Brain pericyte (primary cell): Measurements from ENCODE around the gene LTA4H.
"Not testable (repeated sequence)": the region's sequence is repeated elsewhere in the genome, so short reads cannot be mapped to it uniquely, and the experiment has no call there.

Experiments used
- DNase-seq: peaks from one replicate; pipeline ENCODE4 v3.0.0-alpha.2; 2012; ENCODE audit warnings: low read depth, low spot score

Gene LTA4H

DNA sequence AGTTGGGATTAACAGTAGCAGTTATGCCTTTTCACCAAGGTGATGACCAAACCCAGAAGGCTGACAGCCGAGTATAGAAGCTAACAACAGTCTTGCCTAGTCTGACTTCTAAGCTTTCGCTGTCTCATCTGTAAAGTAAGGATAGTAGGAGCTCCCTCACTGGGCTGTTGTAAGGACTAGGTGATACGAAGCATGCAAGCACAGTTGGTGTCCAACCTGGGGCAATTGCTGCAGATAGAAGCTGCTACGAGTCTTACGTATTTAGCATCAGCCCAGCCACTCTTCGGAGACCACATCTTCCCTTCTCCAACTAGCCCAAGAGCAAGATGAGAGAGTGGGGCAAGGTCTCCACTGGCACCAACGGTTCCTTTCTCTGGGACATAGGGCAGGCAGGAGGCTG lies 45.3 kb downstream of the LTA4H start:
- no peak for DNase-seq

DNA sequence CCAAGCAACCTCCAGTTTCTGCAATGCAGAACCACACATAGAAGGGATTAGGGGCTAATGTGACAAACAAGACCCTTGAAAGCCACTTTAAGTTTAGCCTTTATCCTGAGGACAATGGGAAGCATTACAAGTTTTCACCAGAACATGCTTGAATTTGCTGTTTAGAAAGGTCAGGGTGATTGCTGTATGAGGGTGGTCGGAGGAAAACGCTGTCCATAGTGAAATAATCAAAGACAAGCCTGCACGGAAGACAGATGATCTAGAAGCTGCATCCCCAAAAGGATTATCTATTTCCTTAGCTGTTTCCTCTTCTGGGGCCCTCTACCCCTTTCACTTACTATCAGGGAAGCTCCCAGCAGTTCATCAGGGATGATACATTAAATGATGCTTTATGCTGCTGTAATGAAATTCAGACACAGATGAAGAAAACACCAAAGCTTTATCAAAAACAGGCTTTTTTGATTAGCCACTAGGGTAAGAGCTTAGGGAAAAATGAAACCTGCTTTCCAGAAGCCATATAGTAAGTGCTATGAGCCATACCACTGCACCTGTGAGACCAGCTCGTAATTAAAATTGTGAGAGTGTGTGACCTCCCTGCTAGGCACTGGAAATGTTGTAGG lies 45.8 kb downstream of the LTA4H start:
- no peak for DNase-seq

DNA sequence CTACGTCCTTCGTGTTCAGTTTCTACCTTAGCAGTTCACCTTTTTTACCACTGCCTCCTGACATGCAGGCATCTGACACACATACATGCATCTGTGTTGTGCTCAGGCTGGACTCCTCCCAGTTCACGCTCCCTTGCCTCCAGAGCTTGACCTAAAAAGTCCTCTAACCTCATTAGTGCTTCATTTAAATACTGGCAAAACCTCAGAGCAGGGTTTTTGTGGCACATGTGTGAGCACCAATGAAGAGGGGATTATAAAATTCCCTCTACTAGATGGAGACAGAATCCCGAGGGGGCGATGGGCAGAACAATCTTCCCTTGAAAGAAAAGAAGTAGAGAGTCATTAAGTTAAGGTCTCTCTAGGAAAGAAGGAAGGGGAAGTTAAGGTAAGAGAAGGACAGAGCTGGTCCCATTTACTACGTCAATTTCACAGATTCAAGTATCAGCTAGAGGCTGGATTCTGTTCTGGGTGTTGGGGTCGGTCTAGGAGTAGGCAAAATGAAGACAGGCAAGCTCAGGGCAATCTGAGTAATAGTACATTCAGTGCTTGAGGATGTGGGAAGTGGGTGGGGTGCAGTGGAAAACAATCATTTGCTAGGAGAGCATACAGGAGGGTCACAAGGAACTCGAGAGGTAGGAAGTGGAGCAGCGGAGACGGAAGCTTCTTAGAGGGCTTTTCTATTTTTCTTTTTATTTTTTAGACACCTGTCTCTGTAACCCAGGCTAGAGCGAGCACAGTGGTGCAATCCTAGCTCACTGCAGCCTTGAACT lies 46.7 kb downstream of the LTA4H start:
- DNase-seq = no peak

DNA sequence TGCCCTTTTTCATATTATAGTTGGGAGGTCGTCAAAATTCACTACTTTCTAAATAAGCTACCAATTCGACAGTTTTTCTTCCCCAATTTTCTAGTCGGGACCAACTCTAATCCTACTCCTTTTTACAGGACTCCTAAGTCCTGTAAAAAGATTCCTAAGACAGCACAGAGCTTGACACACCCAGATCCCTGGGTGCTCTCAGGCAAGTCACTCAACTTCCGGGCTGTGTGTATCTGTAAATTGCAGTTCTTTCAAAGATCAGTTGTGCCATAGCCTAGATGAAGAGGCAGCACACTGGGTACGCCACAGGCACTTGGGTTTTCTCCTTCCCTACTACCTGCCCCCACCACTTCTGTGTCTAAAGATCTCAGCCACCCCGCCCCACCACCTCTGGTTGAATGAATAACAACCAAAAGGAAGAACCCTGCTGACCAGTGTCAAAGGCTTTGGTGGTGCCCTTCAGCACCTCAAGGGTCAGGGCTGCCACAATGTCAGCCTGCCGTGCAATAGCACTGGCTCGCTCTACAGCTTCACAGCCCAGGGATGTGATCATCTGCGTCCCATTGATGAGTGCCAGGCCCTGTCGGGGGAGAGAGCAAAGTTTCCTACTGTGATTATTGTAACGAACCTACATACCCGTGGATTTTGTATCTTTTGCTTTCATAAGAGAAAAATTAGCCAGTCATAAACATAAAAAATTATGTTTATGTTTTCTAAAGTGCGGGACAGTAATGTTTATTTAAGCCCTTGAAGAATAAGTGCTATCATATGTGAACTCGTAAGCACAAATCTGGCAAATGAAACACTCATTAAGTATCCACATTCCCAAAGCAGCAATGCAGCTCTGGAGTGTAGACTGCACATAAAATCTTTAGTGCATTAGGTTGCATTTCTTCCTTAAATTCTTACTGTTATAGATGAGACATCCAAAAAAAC lies 48.5 kb downstream of the LTA4H start:
- DNase-seq = no peak

DNA sequence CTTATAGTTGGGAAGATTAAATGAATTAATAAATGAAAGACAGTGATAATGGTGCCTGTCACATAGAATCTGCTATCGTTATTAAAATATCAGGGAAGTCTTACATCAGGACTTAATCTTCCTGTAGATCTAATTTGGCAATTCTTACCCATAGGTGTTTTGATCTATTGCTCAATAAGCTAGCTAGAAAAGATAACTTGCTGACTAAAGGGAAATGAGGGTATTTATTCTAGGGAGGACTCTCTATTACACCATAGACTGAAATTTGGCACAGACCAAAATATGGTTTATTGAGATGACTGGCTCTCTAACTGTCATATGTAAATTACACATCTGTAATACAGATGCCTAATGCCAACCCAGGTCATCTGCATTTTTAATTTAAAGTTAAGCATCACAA lies 50.7 kb downstream of the LTA4H start:
- DNase-seq = no peak

DNA sequence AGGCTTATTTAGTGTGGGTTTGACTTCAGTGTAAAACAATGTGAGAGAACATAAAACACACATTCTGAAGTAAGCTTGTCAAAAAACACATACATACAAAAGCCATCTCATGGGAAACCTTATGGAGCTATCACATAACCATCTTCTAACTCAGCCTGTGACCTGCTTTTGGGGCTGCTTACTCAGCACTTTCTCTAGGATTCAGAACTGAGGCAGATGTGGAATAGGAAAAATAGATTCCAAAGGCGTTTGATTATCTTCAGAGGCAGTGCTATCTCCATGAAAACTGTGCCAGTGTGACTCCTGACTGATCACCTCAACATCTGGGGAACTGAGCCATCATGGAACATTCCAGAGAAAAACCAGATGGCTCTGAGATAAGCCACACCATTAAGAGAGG lies 52.8 kb downstream of the LTA4H start:
- DNase-seq = no peak

DNA sequence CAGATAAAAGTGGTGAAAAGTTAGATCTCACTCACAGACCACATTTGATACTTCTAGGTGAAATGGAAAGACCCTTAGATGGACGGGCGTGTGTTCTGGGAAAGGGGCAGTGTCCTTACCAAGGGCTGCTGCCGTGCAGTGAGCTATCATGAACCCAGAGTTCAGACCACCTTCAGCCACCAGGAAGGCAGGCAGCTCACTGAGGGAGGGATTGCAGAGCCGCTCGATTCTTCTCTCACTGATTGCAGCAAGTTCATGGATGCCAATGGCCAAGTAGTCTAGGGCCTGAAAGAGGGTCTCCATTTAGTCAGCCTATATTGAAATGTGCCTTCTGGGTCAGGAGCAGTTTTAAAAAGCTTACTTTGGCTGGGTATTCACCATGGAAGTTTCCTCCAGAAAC lies 55.0 kb downstream of the LTA4H start:
- DNase-seq = no peak

DNA sequence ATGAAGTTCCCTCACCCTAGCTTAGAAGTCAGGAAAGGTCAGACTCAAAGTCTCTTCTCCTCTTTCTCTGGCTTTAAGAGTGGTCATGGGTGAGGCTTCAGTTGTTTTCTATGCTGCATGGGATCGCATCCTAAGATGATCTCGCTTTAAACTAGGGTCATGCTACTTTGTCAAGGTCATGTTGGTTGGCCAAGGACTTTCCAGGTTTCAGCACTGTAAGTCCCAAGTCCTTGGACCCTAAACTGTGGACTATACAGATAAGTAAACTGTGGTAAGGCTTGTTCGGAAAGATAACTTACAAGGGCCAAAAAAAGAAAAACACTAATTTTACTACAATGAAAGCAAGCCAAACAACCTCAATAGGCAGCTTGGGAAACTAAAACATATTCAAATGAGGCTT lies 56.6 kb downstream of the LTA4H start:
- DNase-seq = no peak

DNA sequence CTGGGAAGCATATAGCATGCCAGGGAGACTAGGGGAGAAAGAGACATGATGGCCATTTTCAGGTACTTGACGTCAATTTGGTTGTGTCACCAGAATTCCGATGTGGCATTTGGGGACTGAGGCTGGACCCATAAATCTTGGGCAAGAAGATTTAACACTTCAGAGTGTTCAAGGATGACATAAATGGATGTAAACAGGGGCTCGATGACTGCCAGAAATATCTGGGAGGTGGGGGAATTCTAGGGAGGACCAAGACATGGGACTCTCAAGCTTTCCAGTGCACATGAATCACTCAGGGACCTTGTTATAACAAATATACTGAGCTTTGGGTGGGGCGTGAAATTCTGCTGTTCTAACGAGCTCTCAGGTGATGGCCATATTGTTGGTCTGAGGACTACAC lies 57.0 kb downstream of the LTA4H start:
- DNase-seq = no peak

DNA sequence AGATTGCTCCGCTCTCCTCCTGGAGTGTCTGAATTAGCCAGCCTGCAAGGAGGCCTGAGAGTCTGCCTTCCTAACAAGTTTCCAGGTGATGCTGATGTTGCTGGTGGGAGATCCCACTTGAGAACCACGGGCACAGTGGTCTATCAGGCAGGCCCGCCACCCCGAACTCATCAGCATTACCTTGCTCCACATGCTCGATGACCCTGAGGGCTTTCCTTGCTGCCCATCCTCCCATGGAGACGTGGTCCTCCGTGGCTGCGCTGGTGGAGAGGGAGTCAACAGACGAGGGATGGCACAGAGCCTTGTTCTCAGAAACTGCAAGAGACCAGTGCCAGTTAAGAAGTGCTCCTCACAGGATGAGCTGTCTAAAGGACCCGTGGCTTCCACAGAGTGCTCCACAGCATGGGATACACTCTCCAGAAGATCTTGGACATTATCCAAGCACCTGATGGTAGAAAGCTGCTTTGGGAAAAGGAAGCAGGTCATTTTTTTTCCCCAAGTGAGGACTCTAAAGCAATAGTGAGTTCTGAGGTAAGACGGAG lies 57.6 kb downstream of the LTA4H start:
- no peak for DNase-seq

DNA sequence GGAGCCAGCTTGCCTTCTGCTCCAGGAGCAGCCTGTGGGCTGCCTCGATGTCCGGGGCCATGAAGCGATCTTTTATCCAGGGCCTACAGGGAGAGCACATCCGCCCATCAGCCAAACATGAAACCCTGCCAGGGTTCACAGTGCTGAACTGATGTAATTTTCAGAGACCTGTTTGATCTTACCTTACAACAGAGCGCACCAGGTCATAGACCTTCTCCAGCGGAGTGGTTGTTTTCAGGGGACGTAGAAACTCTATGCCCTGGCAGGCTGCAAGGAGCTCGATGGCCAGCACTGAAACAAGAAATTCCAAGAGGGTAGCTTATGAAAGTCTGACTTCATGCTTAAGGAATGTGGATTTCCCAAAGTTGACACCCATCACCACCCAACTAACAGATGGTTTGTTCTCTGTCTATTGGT lies 59.0 kb downstream of the LTA4H start:
- DNase-seq = no peak

DNA sequence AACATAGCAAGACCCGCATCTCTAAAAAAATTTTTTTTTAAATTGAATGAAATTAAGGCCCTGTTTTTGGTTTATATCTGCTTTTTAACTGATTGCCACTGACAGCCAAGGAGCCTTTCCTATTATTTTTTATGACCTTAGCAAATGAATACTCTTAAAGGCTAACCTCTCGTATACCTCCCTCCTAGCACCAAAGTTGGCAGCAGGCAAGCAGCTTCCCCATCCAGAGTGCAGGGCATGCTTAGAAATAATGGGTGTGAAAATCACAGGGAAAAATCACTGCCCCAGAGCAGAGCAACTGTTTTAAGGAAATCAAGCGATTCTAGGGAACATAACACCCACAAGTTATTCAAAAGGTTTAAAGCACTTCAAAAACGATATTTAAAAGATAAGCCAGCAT lies 59.9 kb downstream of the LTA4H start:
- no peak for DNase-seq

DNA sequence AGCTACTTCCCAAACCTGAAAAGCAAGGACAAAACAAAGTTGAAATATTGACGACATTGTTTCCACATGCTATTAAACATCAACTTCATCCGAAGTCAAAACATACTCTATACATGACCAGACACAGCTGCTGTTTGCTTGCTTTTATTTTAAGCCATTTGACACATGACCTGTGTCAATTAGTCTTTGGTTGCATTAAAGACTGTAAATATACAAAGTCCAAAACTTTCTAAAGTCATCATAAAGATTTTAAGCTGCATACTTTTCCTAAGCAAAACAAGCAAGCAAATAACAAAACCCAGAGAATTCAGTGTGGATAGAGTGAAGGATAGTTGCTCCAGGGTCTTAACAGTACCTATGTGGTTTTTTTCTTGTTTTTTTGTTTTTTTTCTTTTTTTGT lies 61.0 kb downstream of the LTA4H start:
- DNase-seq = no peak

DNA sequence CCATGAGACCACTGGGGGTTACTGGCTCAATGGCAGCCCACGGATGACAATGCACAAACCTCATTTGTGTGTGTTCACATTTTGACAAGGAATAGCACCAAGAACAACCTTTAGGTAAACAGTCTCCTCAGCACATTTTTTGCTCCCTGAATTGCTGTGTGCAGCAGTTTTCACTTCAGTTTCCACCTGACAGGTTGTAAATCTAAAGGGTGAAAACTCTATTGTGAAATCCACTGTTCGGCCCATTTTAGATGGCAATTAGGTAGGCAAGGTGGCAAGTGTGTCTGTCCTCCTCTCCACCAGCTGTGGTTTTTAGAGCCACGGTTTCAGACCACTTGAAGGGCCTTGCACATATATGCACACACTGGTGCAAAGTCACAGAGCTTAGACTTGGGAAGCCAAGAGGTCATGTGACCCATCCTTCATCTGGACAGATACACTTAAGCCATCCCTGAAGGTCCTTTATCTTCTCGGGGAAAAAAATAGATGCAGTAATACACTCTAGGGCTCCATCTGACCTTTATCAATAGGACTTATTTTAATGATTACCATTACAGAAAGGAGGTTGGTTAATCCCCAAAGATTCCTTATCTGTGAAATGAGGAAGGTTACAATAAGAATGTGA lies 62.4 kb downstream of the LTA4H start:
- DNase-seq = no peak

DNA sequence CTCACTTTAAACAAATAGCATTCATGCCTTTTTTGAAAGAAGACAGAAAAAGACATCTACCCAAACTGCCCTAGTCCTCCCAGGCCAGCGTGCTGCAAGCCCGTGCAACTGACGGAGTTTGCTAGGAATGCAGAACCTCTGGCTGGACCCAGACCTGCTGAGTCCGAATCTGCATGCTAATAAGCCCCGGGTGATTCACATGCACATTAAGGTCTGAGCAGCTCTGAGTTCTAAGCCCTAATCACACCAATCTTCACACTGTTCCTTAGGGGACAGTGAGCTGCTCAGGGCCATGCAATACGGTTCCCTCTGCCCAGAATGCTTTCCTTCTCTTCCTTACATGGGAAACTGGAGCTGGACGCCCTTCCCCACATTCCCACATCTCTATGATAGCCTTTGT lies 64.5 kb downstream of the LTA4H start:
- DNase-seq = no peak

DNA sequence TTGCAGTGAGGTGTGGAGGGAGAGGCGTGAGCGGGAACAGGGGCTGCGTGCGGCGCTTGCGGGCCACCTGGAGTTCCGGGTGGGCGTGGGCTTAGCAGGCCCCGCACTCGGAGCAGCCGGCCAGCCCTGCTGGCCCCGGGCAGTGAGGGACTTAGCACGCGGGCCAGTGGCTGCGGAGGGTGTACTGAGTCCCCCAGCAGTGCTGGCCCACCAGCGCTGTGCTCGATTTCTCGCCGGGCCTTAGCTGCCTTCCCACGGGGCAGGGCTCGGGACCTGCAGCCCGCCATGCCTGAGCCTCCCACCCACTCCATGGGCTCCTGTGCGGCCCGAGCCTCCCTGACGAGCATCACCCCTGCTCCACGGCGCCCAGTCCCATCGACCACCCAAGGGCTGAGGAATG lies 66.3 kb downstream of the LTA4H start:
- DNase-seq = not testable (repeated sequence)

DNA sequence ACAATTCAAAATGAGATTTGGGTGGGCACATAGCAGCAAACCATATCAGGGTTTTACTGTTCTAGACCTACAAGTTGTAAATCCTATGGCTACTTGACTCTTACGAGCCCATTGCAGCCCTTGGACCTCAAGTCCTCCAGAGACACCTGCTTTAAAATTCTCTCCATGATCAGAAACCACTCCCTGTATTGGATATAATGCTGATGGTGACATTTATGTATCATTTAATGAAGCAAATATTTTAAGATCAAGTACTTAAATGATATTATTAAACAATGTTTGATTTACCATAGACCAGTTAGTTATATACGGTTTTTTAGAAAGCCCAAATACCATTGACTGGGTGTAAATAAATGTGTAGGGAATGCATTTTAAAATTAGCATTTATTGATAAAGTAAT lies 68.1 kb downstream of the LTA4H start:
- DNase-seq = no peak

DNA sequence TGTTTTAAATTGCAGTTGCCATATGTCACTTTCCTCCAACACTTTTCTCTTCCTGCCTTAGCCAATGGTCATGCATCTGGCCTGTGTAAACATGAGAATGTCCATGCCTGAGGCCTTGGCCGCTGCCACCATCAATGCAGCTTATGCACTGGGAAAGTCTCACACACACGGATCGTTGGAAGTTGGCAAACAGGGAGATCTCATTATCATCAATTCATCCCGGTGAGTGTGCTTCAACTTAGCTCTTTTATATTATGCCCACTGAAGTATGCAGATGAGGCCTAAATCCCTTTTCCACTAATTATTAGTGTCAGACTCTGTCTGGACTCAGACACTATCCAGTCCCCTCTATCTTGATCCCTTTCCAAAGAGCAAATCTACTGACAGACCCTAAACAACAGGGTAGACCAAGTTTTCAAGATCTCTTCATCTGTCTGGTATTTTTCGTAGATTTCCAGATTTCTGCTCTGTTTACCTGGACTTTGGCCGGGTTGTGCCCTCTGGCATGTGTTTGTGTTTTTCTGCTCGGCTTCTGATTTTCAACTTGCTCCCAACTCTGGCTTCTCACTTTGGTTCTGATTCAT lies 69.0 kb downstream of the LTA4H start:
- DNase-seq = no peak

DNA sequence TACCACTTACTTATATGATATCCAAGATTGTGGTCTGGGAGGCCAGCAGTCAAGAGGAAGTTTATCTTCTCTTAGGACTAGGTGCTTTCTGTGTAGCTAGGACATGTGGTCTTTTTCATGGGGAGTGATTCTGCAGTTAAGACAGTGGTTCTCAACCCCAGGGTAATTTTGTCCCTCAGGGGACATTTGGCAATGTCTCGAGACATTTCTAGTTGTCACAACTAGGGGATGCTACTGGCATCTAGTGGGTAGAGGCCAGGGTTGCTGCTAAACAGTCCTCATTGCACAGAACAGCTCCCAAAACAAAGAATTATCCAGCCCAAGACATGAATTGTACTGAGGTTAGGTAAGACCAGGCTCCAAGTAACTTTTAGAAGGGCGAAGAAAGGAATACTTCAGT lies 72.3 kb downstream of the LTA4H start:
- DNase-seq = no peak

DNA sequence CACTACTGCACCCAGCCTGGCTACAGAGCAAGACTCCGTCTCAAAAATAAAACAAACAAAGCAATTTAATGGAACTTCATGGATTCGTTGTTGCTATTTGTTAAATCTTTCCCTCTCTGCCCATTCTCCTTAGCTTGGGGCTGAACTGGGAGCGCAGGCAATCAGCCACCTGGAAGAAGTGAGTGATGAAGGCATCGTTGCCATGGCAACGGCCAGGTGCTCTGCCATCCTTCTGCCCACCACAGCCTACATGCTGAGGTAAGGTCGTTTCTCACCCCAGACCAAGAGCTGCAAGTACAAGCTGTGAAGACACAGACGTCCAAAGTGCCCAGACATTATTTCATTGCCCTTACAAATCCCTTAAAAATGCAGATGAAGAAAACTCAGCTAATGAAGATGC lies 73.2 kb downstream of the LTA4H start:
- DNase-seq = no peak

DNA sequence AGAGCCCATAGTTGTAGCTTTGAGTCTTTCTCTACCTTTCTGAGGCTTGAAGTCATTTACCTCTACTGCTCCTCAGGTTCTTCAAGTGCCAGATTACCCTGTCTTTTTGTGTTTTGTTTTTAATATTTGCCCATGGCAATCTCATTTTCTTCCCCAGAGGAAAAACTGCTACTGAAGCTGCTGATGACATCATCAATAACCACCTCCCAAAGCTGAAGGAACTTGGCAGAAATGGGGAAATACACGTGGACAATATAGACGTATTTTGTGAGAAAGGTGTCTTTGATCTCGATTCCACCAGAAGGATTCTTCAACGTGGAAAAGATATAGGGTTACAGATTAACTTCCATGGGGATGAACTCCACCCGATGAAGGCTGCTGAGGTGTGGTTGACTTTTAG lies 75.1 kb downstream of the LTA4H start:
- no peak for DNase-seq
